HCT116 (cell line): Measurements from ENCODE around the gene BRICD5. TPM values are rescaled to one million over a fixed set of nuclear protein-coding genes. Genes with fewer than 3 reads are reported as not detected.

Source experiments
- ATAC-seq: fragments of 200-7000 bp; cut with Tn5 transposase; 2 replicates; pipeline ENCODE4 v1.9.1; 2020; ENCODE audit warnings: mild to moderate bottlenecking, moderate library complexity
- BruUV-seq: library from RNA; stranded (reverse); fragments of 400-500 nt; replicated peaks from 2 replicates; lab custom pipeline; 2021; lab: Mats Ljungman, UMichigan
- CTCF ChIA-PET: fragments of 300-600 bp; sonication (Branson Sonifier 250); formaldehyde crosslinking; loops from one replicate; lab custom pipeline; 2021; ENCODE audit warnings: antibody characterized with exemption; lab: Charles Lee
- POLR2A ChIA-PET: fragments of 300-600, 350-600 bp; sonication (Branson Sonifier 250); formaldehyde crosslinking; loops from one replicate; lab custom pipeline; 2021; ENCODE audit warnings: antibody characterized with exemption; lab: Charles Lee
- RAD21 ChIA-PET, 2 experiments: fragments of 300-600 bp; sonication (Branson Sonifier 250); formaldehyde crosslinking; loops; one replicate each; lab custom pipeline; 2023; ENCODE audit warnings: low total read pairs in 2 of 2; ENCODE audit not compliant: uncharacterized antibody in 2 of 2, unreplicated experiment in 2 of 2, low non-redundant PET in 1 of 2; lab: Charles Lee
- DNase-seq: peaks from one replicate; pipeline ENCODE4 v3.0.0-alpha.2; 2010; ENCODE audit warnings: low read depth, low spot score
- H2AFZ ChIP-seq: fragments of 200-600 bp; shearing (Covaris generic), sonication (generic); 2 replicates; pipeline ENCODE4 v1.6.1; 2017; ENCODE audit warnings: low read depth, mixed run types, mixed read lengths, antibody characterized with exemption, low read length; ENCODE audit not compliant: poor library complexity, severe bottlenecking
- H3K27ac ChIP-seq: 2 replicates; pipeline ENCODE4 v1.5.1; 2012; ENCODE audit warnings: low read depth, low read length
- H3K27me3 ChIP-seq: fragments of 200-600 bp; sonication (generic); 2 replicates; pipeline ENCODE4 v1.6.1; 2016; ENCODE audit warnings: mixed run types, low read length, mixed read lengths; ENCODE audit not compliant: insufficient read depth
- H3K36me3 ChIP-seq, 2 experiments: fragments of 200-500 bp in 1 of 2; fragments of 200-600 bp in 1 of 2; sonication (Bioruptor generic) in 1 of 2; sonication (generic) in 1 of 2; 2 replicates each; pipeline versions ENCODE4 v1.5.1 to v1.6.1; 2014 to 2016; ENCODE audit warnings: low read length in 2 of 2, inconsistent platforms in 1 of 2, mixed read lengths in 1 of 2, mixed run types in 1 of 2; ENCODE audit not compliant: insufficient read depth in 2 of 2, control insufficient read depth in 1 of 2
- H3K4me1 ChIP-seq, 2 experiments: fragments of 200-600 bp in 1 of 2; sonication (generic) in 1 of 2; 2 replicates each; pipeline versions ENCODE4 v1.5.1 to v1.6.1; 2012 to 2017; ENCODE audit warnings: low read length in 2 of 2, inconsistent platforms in 1 of 2, mild to moderate bottlenecking in 1 of 2, mixed read lengths in 1 of 2, mixed run types in 1 of 2, moderate library complexity in 1 of 2; ENCODE audit not compliant: insufficient read depth in 2 of 2, control insufficient read depth in 1 of 2
- H3K4me2 ChIP-seq: fragments of 200-600 bp; sonication (generic); 2 replicates; pipeline ENCODE4 v1.6.1; 2017; ENCODE audit warnings: mixed run types, low read length, mixed read lengths
- H3K4me3 ChIP-seq, 2 experiments: fragments of 200-600 bp in 1 of 2; sonication (generic) in 1 of 2; replicated peaks in 1 of 2; 2 replicates each; pipeline ENCODE4 v1.5.1; 2011 to 2016; ENCODE audit warnings: low read length in 2 of 2, control low read depth in 1 of 2, low read depth in 1 of 2, mild to moderate bottlenecking in 1 of 2, mixed read lengths in 1 of 2, mixed run types in 1 of 2
- H3K79me2 ChIP-seq: fragments of 200-600 bp; sonication (generic); 2 replicates; pipeline ENCODE4 v1.6.1; 2017; ENCODE audit warnings: mild to moderate bottlenecking, mixed run types, low read length, moderate library complexity, mixed read lengths; ENCODE audit not compliant: insufficient read depth
- H3K9ac ChIP-seq: fragments of 200-600 bp; sonication (generic); 2 replicates; pipeline ENCODE4 v1.6.1; 2016; ENCODE audit warnings: low read length, mixed read lengths
- H3K9me2 ChIP-seq: fragments of 200-600 bp; sonication (generic), shearing (Covaris generic); 2 replicates; pipeline ENCODE4 v1.6.1; 2017; ENCODE audit warnings: mixed run types, mild to moderate bottlenecking, moderate library complexity; ENCODE audit not compliant: insufficient read depth
- H3K9me3 ChIP-seq, 2 experiments: fragments of 200-500 bp in 1 of 2; fragments of 200-600 bp in 1 of 2; sonication (Bioruptor generic) in 1 of 2; sonication (generic) in 1 of 2; 2 replicates each; pipeline ENCODE4 v1.6.1; 2014 to 2017; ENCODE audit warnings: low read length in 2 of 2, mixed read lengths in 2 of 2, inconsistent platforms in 1 of 2, low read depth in 1 of 2, mild to moderate bottlenecking in 1 of 2, mixed run types in 1 of 2, moderate library complexity in 1 of 2; ENCODE audit not compliant: control insufficient read depth in 1 of 2, insufficient read depth in 1 of 2
- H4K20me1 ChIP-seq: fragments of 200-600 bp; sonication (generic), shearing (Covaris generic); 2 replicates; pipeline ENCODE4 v1.6.1; 2017; ENCODE audit warnings: mixed run types, mild to moderate bottlenecking, moderate library complexity; ENCODE audit not compliant: insufficient read depth
- CTCF ChIP-seq, 3 experiments: fragments of 200-600 bp in 1 of 3; sonication (generic) in 1 of 3; IDR thresholded peaks in 2 of 3; conservative IDR thresholded peaks in 1 of 3; 2 replicates each; pipeline ENCODE4 v1.5.1; 2012 to 2017; ENCODE audit warnings: low read depth in 2 of 3, low read length in 2 of 3, antibody characterized with exemption in 1 of 3, borderline replicate concordance in 1 of 3, control low read depth in 1 of 3, mild to moderate bottlenecking in 1 of 3, mixed read lengths in 1 of 3, mixed run types in 1 of 3, moderate library complexity in 1 of 3; ENCODE audit not compliant: insufficient read depth in 1 of 3
- FOSL1 ChIP-seq: IDR thresholded peaks from 2 replicates; pipeline ENCODE4 v1.6.1; 2012; ENCODE audit warnings: low read depth
- POLR2AphosphoS5 ChIP-seq: IDR thresholded peaks from 2 replicates; pipeline ENCODE4 v1.6.1; 2011; ENCODE audit warnings: mild to moderate bottlenecking, low read depth, low read length, moderate library complexity
- RAD21 ChIP-seq: IDR thresholded peaks from 2 replicates; pipeline ENCODE4 v1.6.1; 2012; ENCODE audit warnings: low read depth, mild to moderate bottlenecking
- REST ChIP-seq: IDR thresholded peaks from 2 replicates; pipeline ENCODE4 v1.6.1; 2012; ENCODE audit warnings: low read depth
- TCF7L2 ChIP-seq: IDR thresholded peaks from 2 replicates; pipeline ENCODE4 v1.7.0; 2011; ENCODE audit warnings: borderline replicate concordance, inconsistent platforms; ENCODE audit not compliant: insufficient read depth, insufficient read length; ENCODE audit errors: extremely low read depth
- ZFX ChIP-seq: fragments of 450-650 bp; IDR thresholded peaks from 2 replicates; pipeline ENCODE4 v1.6.1; 2017
- ZNF274 ChIP-seq: fragments of 200-500 bp; sonication (Bioruptor generic); IDR thresholded peaks from 2 replicates; pipeline ENCODE4 v1.6.1; 2014; ENCODE audit warnings: mild to moderate bottlenecking, low read depth, low read length, inconsistent platforms
- intact Hi-C: fragments of 100-400 bp; cut with micrococcal nuclease; formaldehyde crosslinking; loops from 2 replicates; pipeline ENCODE4 v1.10.0; 2022
- total RNA-seq: library from RNA; stranded (reverse); gene quantifications from one replicate; pipeline ENCODE4 v1.2.1, GENCODE V29; 2021; ENCODE audit not compliant: unreplicated experiment

Gene BRICD5
- total RNA-seq, 1 experiment from 2014 or later = 9.8 TPM

- Histone ChIP-seq H4K20me1 (no peaks in the 10 kb centered on the region; the same call in 1 of the 2 replicates), H3K9me3 (no peaks in the 10 kb centered on the region), H3K27me3 (no peaks in the 10 kb centered on the region), H3K9ac (no peak overlapping the region), H3K9me2 (no peaks in the 10 kb centered on the region), H3K4me1 (peaks cover 25 to 30% of the 10 kb centered on the region in 2 experiments), H2AFZ (no peak overlapping the region), H3K79me2 (peaks cover 63% of the 10 kb centered on the region), H3K4me2 (peak overlapping the region; percentile 75), H3K4me3 (no peak overlapping the region), H3K36me3 (peaks cover 9 to 16% of the 10 kb centered on the region in 2 experiments; a peak in 3 of 4 replicates), H3K27ac (peak overlapping the region; percentile 97; the same call in 1 of the 2 replicates)
- ChIA-PET POLR2A (interaction anchor here (1.1 to 1.4 kb wide), 3 partner anchors 12 to 32 kb away, joined by 4 to 6 read pairs (median 5); partner anchors contain the start of gene ECI1), CTCF (no interaction called here), RAD21 (interaction anchor here in 1 of 2 experiments (0.6 to 1.1 kb wide), 2 partner anchors 31 to 32 kb away, joined by 3 read pairs; no protein-coding TSS in a partner anchor)
- BruUV-seq = no TSS peak
- DNase-seq = no peak
- TF ChIP-seq ZNF274 (no peak), ZFX (no peak), REST (no peak), CTCF (IDR thresholded peaks at IDR 0.05 in 2 of 3, conservative IDR thresholded peaks at IDR 0.05 in 1 of 3; ENCODE audit: borderline replicate concordance in 1 of 3, insufficient read depth in 1 of 3, low read depth in 2 of 3, low read length in 2 of 3) (no peak), RAD21 (no peak), FOSL1 (no peak), TCF7L2 (no peak), POLR2AphosphoS5 (no peak)
- intact Hi-C loops = no loop called here
- ATAC-seq = no peak
These were observed 16.3 kb upstream of the BRICD5 start for GRCh38 chr16:2226918-2227317.
